ENCODE results near the gene CCSER2.

DNA sequence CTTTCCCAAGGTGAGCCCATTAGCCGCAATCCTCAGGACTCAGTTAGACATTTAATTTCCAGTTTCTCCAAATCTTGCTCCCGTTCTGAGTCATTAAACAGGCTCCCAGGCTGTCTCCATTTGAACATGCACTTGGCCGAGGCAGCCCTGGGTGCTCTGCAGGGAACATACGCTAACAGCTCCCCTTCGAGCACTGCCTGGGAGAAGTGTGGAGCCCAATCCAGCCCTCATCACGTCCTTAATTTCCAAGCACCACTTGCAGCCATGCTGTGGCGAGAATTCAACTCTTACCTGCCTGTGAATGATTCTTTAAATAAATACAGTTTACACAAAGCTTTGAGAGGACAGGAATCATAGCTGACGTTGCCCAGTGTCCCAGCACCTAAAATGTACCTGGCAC, 218.2 kb downstream of the CCSER2 start:
- TF ChIP-seq, protein P1, sequence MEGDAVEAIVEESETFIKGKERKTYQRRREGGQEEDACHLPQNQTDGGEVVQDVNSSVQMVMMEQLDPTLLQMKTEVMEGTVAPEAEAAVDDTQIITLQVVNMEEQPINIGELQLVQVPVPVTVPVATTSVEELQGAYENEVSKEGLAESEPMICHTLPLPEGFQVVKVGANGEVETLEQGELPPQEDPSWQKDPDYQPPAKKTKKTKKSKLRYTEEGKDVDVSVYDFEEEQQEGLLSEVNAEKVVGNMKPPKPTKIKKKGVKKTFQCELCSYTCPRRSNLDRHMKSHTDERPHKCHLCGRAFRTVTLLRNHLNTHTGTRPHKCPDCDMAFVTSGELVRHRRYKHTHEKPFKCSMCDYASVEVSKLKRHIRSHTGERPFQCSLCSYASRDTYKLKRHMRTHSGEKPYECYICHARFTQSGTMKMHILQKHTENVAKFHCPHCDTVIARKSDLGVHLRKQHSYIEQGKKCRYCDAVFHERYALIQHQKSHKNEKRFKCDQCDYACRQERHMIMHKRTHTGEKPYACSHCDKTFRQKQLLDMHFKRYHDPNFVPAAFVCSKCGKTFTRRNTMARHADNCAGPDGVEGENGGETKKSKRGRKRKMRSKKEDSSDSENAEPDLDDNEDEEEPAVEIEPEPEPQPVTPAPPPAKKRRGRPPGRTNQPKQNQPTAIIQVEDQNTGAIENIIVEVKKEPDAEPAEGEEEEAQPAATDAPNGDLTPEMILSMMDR (IDR thresholded peaks at IDR 0.05): no peak
- TF ChIP-seq POLR2A (IDR thresholded peaks at IDR 0.05) (no peak), EP300 (IDR thresholded peaks at IDR 0.05) (no peak), POLR2AphosphoS5 (IDR thresholded peaks at IDR 0.05) (no peak)
